Glutamatergic neuron (in vitro differentiated cells): ENCODE data around the gene RPP25L. TPM values are rescaled to one million over a fixed set of nuclear protein-coding genes. Genes with fewer than 3 reads are reported as not detected.

ENCODE experiments used
- DNase-seq: peaks from one replicate; pipeline ENCODE4 v3.0.0; 2022
- H3K27ac Mint-ChIP-seq: one replicate; pipeline ENCODE4 v1.8.0; 2020; ENCODE audit warnings: mild to moderate bottlenecking, mixed read lengths, inconsistent platforms; ENCODE audit not compliant: unreplicated experiment
- H3K27me3 Mint-ChIP-seq: one replicate; pipeline ENCODE4 v1.8.0; 2020; ENCODE audit warnings: mild to moderate bottlenecking, moderate library complexity, mixed read lengths, inconsistent platforms; ENCODE audit not compliant: unreplicated experiment
- H3K36me3 Mint-ChIP-seq: one replicate; pipeline ENCODE4 v1.8.0; 2020; ENCODE audit warnings: mild to moderate bottlenecking, mixed read lengths, inconsistent platforms; ENCODE audit not compliant: unreplicated experiment
- H3K4me1 Mint-ChIP-seq: one replicate; pipeline ENCODE4 v1.8.0; 2020; ENCODE audit warnings: mild to moderate bottlenecking, low read depth, mixed read lengths, inconsistent platforms; ENCODE audit not compliant: unreplicated experiment
- H3K4me3 Mint-ChIP-seq: one replicate; pipeline ENCODE4 v1.8.0; 2020; ENCODE audit warnings: mild to moderate bottlenecking, mixed read lengths, inconsistent platforms; ENCODE audit not compliant: unreplicated experiment
- H3K9me3 Mint-ChIP-seq: one replicate; pipeline ENCODE4 v1.8.0; 2020; ENCODE audit warnings: mild to moderate bottlenecking, moderate library complexity, mixed read lengths, inconsistent platforms; ENCODE audit not compliant: unreplicated experiment
- total RNA-seq: library from RNA; stranded (reverse); fragmentation: NEBNext Ultra II Directional; extraction: Animal tissue kit (Norgen Biotek cat#: 25700); gene quantifications from one replicate; pipeline ENCODE4 v1.2.1, GENCODE V29; 2021; ENCODE audit not compliant: unreplicated experiment
- TF ChIP-seq, protein P1 (sequence below): fragments of 200-600 bp; sonication (generic); IDR thresholded peaks from one replicate; pipeline ENCODE4 v1.5.0; 2021; ENCODE audit not compliant: partially characterized antibody, unreplicated experiment

Gene RPP25L
- total RNA-seq, 1 donor from 2014 or later: 12.6 TPM

DNA sequence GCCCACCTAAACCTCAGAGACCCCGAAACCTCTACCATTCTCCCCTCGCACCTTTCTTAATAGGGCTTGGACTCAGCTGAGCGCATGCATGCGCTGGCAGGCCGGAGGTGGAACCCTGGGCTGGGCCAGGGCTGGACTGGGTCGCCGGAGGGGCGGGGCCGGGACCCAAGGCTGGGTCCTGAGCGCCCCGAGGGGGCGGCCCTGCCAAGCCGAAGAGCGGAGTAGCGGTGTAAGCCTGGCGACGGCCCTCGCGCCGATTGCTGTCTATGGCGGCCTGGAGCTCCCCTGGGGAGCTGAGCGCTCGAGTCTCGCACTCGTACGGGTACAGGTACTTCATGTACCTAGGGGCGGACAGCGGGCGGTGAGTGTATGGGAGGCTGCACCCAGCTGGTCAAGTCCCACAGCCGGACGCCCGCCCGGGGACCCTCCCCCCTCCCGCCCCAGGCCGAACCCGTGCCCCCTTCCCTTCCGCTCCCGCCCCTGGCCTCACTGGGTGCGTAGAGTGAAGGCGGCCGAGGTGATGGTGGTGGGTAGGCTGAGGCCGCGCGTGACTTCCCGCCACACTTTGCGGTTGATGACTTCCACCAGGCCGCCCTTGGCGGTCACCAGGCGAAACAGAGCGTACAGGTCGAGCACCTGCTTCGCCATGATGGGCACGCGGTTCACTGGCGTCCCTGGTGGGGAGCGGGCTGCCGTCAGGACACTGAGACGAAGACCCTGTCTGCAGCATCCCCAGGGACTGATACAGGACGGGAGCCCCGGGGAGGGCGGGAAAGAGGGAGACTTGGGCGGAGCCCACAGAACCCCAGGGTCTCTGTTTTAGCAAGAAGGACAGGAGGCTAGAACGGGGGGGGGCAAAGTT is 11.7 kb upstream of the RPP25L start:
- Mint-ChIP-seq H3K36me3 (peaks cover 5% of the 10 kb centered on the region), H3K4me3 (no peak overlapping the region), H3K9me3 (peaks cover 8% of the 10 kb centered on the region), H3K4me1 (peaks cover 11% of the 10 kb centered on the region), H3K27ac (no peak overlapping the region), H3K27me3 (peaks cover 30% of the 10 kb centered on the region)
- TF ChIP-seq, protein P1, sequence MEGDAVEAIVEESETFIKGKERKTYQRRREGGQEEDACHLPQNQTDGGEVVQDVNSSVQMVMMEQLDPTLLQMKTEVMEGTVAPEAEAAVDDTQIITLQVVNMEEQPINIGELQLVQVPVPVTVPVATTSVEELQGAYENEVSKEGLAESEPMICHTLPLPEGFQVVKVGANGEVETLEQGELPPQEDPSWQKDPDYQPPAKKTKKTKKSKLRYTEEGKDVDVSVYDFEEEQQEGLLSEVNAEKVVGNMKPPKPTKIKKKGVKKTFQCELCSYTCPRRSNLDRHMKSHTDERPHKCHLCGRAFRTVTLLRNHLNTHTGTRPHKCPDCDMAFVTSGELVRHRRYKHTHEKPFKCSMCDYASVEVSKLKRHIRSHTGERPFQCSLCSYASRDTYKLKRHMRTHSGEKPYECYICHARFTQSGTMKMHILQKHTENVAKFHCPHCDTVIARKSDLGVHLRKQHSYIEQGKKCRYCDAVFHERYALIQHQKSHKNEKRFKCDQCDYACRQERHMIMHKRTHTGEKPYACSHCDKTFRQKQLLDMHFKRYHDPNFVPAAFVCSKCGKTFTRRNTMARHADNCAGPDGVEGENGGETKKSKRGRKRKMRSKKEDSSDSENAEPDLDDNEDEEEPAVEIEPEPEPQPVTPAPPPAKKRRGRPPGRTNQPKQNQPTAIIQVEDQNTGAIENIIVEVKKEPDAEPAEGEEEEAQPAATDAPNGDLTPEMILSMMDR: no peak
- DNase-seq: no peak

DNA sequence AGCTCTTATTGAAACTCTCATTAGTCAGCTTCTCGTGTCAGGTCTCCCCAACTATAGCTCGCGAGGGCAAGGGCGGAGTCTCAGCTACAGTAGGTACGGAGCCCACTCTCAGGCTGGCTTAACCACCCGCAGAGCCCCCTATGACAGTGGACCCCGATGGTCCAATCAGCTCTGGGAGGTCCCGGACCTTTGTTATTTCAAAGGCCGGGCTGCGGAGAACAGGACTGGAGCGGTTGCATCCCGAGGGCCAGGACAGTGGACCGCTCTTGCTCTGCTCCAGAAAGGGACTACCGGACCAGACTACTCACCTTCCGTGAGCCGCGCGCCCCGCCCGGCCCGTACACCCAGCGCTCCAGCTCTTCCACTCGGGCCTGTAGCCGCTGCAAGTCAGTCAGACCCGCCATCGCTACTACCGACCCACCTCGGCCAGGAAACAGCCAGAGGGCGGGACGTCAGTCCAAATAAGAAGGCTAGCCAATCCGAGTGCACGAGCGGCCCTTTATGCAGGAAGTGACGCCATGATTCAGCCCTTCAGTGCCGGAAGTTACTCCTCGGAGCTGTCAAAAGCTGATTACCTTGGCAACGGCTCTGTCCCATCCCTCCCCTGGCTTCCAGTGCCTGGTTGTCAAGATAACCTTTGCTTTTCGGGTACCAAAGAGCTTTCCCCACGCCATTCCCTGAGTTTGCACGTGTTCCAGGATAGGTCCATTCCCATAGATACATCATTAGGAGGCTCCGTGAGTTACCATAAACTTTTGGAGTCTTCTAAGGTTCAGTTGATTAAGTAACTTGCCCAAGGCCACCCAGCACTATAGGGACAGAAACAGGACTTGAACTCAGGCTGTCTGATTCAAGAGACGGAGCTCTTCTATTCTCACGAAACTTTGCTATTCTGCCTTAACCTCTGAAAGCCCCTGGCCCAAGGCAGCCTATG is 8.4 kb upstream of the RPP25L start, which contains the start of gene DCTN3:
Gene DCTN3 (minus strand): TSS at position 435 of the 934 bp plus-strand sequence. CDS start 31 bp downstream, at position 404.
- Mint-ChIP-seq H3K27ac (peak within 1 kb of the TSS; percentile 76), H3K36me3 (no peaks in the 10 kb centered on the region), H3K27me3 (peaks cover 14% of the 10 kb centered on the region), H3K4me3 (peak within 1 kb of the TSS; percentile 99), H3K9me3 (peaks cover 6% of the 10 kb centered on the region), H3K4me1 (peaks cover 5% of the 10 kb centered on the region)
- TF ChIP-seq, protein P1: no peak
- DNase-seq: peak; percentile 89

DNA sequence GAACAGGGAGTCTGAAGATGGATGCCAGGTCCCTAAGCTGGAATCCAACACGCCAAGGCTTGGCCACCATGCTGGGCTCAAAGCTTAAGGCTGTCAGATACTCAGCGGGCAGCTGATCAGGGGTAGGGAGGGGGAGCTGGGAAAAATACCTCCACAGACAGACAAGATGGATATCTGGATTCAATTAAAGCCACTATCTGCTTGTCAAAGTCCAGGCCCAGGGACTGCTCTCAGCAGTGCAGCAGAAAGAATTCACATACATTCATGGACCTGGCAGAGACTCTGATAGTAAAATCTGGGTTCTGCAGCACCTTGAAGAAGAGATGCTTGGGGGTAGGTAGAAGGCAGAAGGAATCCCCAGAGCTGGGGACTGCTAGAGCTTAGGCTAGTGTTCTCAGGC is 3.2 kb upstream of the RPP25L start:
- Mint-ChIP-seq H3K36me3 (no peaks in the 10 kb centered on the region), H3K27ac (no peak overlapping the region), H3K9me3 (peaks cover 9% of the 10 kb centered on the region), H3K4me3 (no peak overlapping the region), H3K4me1 (peaks cover 14% of the 10 kb centered on the region), H3K27me3 (peaks cover 2% of the 10 kb centered on the region)
- no peak for DNase-seq
- TF ChIP-seq, protein P1: no peak

DNA sequence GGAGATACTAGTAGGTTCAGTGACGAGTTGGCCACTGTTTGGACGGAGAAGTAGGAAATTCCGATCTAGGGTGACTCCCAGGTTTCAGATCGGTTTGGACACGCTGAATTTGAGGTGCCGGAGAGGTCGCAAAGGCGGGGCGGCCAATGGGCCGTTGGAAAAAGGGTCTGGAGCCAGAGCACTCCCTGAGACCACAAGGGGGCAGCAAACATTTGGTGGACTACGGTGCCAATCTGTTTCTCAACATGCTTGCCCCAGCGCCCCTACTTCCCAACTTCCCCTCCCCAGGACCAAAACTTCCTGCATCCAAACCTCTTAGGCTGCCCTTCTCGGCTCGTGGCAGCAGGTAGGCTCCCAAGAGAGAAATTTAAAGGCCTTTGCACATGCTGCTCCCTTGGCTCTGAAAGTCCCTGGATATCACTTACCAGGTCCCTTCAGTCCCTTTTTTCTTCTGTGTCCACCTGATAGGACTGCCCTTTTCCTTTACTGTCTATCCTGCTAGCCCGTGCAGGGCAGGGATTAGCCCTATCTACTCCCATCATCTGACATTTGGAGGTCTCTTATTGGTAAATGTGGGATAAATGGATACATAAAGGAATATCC is 992 bp upstream of the RPP25L start:
- H3K4me3 Mint-ChIP-seq: peak overlapping the region; percentile 84
- peaks cover 10% of the 10 kb centered on the region for H3K9me3 Mint-ChIP-seq
- TF ChIP-seq, protein P1: peak; percentile 81
- H3K27ac Mint-ChIP-seq: peak overlapping the region; percentile 87
- H3K36me3 Mint-ChIP-seq: no peaks in the 10 kb centered on the region
- DNase-seq: peak; percentile 82
- peaks cover 11% of the 10 kb centered on the region for H3K4me1 Mint-ChIP-seq
- peaks cover 2% of the 10 kb centered on the region for H3K27me3 Mint-ChIP-seq
